Bronchial epithelial cell (primary cell): ENCODE results near the gene DROSHA. TPM values are rescaled to one million over a fixed set of nuclear protein-coding genes. Genes with fewer than 3 reads are reported as not detected.

Source experiments
- DNase-seq: peaks from one replicate; pipeline ENCODE4 v3.0.0-alpha.2; 2010; ENCODE audit warnings: low read depth
- FAIRE-seq: peaks from 2 replicates; lab custom pipeline; 2011; peaks lifted over from hg19 to GRCh38; lab: Jason Lieb, UNC
- H3K27me3 ChIP-seq: 2 replicates; pipeline ENCODE4 v1.5.1; 2011; ENCODE audit warnings: low read length; ENCODE audit not compliant: control insufficient read depth, insufficient read depth
- H3K36me3 ChIP-seq: 2 replicates; pipeline ENCODE4 v1.5.1; 2011; ENCODE audit warnings: low read length; ENCODE audit not compliant: control insufficient read depth, insufficient read depth
- H3K4me3 ChIP-seq: 2 replicates; pipeline ENCODE4 v1.5.1; 2011; ENCODE audit warnings: mild to moderate bottlenecking, low read depth, low read length, control low read depth
- CTCF ChIP-seq: IDR thresholded peaks from 2 replicates; pipeline ENCODE4 v1.5.1; 2011; ENCODE audit warnings: mild to moderate bottlenecking, moderate library complexity, low read length, control low read depth, inconsistent platforms; ENCODE audit not compliant: insufficient read depth, severe bottlenecking
- total RNA-seq: library from RNA; depleted of rRNA; stranded (reverse); fragments of >200 nt; gene quantifications from 2 replicates; pipeline ENCODE4 v1.2.1, GENCODE V29; 2014

Gene DROSHA
- total RNA-seq, 1 donor from 2014 or later: 30.8 TPM

DNA sequence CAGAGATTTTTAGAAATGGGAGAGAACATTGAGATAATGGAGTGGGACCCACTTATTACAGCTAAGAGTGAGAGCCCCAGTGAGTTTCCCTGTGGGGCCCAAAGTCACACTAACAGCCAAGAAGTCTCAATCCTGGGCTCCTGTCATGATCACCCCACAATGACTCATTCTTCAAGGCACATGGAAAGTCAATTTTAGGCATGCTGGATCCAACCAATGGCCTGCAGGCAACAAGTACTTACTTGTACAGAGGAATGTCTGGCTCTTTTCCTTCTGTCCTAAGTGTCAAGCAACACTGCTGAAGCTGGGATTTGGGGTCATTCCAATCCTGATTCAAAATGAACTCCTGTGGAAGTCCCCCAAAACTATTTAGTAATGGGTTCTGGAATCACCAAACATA lies 123.1 kb downstream of the DROSHA start:
- Histone ChIP-seq H3K36me3 (peaks cover 3% of the 10 kb centered on the region), H3K4me3 (no peak overlapping the region), H3K27me3 (no peaks in the 10 kb centered on the region)
- FAIRE-seq (peak; percentile 52), DNase-seq (peak; percentile 98)
- TF ChIP-seq CTCF: no peak

DNA sequence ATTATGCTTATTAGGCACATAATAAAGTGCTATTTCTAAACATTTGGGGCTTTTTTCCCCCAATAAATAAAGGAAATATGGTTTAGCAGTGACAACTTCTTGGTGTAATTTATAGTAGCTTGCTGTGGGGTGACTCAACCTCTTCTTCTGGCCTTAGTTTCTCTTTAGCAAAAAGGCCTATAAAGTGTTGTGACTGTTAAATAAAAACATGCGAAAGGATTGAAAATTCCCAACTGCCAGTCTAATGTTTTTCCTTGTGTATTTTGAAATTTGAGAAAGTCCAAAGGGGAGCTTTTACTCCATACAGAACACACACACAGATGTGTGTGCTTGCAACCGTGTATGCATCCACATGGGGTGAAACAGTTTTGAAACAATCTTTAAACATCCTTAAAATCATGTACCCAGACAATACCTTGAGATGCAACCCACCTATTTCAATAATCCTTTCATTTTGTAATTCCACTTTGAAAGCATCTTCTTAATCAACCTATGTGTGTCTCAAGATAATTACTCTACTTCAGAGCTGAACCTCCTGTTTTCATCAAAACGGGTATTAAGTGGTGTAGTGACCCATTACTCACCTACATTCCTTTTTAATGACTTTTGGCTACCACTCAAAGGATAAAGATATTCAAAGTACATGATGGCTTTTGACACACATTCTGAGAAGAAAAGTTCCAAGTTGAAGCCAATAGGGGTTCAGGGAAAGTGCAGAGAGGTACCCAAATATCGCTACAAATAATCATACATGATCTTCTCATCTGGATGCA lies 123.8 kb downstream of the DROSHA start:
- H3K27me3 ChIP-seq: no peaks in the 10 kb centered on the region
- no peak for TF ChIP-seq CTCF
- peaks cover 3% of the 10 kb centered on the region for H3K36me3 ChIP-seq
- DNase-seq (peak; percentile 90), FAIRE-seq (no peak)
- H3K4me3 ChIP-seq: no peak overlapping the region

DNA sequence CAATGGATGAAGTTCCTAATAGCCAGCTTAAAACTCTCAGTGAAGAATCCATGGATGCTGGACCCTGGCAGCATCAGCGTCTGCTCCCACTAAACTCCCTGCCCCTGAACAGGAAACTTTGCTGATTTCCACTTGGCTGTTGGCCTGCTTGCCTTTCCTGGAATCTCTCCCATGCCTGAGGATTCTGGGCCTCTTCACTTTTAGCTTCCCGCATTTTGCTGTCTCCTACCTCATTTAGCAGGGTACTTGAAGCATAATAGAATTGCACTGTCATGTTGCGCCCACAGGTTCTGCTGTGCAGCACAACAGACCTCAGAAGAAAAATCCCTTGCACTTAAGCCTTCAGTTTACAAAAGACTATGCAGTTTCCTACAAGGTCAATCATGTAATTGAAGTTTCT lies 127.6 kb downstream of the DROSHA start:
- DNase-seq: no peak
- FAIRE-seq: no peak
- no peak for TF ChIP-seq CTCF
- Histone ChIP-seq H3K36me3 (peaks cover 1% of the 10 kb centered on the region), H3K4me3 (no peak overlapping the region), H3K27me3 (no peaks in the 10 kb centered on the region)

DNA sequence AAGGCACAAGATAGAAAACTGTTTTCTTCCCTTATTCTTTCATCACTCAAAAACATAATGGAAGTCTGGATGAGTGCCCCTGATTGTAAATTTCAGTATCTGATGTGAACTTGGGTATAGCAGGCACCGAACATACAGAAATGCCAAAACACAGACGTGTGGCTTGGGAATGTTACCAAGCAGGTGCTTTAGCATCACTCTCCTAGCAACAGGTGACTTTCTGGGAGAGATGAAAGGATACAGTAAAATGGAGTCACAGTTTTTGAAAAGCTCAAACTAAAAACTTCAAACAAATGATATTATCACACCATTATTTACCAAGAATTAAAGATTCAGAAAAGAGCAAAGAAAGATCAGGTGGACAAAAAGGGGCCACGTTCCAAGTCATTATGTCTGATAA lies 130.2 kb downstream of the DROSHA start:
- TF ChIP-seq CTCF: no peak
- Histone ChIP-seq H3K36me3 (peaks cover 1% of the 10 kb centered on the region), H3K27me3 (no peaks in the 10 kb centered on the region), H3K4me3 (no peak overlapping the region)
- DNase-seq: no peak
- no peak for FAIRE-seq

GRCh38 chr5:31397926-31398557 lies 133.9 kb downstream of the DROSHA start:
- Histone ChIP-seq H3K4me3 (no peak overlapping the region), H3K27me3 (no peaks in the 10 kb centered on the region), H3K36me3 (no peaks in the 10 kb centered on the region)
- FAIRE-seq: no peak
- no peak for DNase-seq
- TF ChIP-seq CTCF: no peak
